ENCODE results near the gene NLRP10.

GRCh38 chr11:7971846-7972245, 6.6 kb upstream of the NLRP10 start:
- TF ChIP-seq CTCF (conservative IDR thresholded peaks at IDR 0.05 in 1 of 2, IDR thresholded peaks at IDR 0.05 in 1 of 2; ENCODE audit: extremely low read depth in 1 of 2, insufficient read depth in 1 of 2, low read depth in 1 of 2, low read length in 2 of 2) (no peak), EZH2 (IDR thresholded peaks at IDR 0.05; ENCODE audit: borderline replicate concordance, low read length) (no peak)
